HG02938 (cell line): ENCODE data around the gene TPRKB.
"Not testable (repeated sequence)": the region's sequence is repeated elsewhere in the genome, so short reads cannot be mapped to it uniquely, and the experiment has no call there.

Experiments used
- ATAC-seq: cut with Tn5 transposase; IDR thresholded peaks from one replicate; pipeline ENCODE4 v1.9.1; 2021; ENCODE audit warnings: mild to moderate bottlenecking, moderate library complexity; ENCODE audit not compliant: unreplicated experiment

The TPRKB gene

DNA sequence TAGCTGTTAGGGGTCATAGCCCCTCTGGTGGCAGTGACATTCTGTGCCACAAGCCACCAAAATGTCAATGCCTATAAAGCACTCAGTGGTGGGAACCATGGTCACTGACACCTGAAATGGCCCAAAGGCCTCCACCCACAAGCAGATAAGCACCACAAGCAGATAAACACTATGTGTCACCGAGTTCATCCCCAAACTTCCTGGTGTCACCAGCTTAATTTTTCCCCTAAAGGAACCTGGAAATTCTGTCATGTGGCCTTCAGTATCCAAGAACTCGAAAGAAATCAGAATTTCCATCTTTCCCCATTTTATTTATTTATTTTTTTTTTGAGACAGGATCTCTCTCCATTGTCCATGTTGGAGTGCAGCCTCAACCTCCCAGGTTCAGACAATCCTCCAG is 3.6 kb upstream of the TPRKB start:
- ATAC-seq, result no peak

DNA sequence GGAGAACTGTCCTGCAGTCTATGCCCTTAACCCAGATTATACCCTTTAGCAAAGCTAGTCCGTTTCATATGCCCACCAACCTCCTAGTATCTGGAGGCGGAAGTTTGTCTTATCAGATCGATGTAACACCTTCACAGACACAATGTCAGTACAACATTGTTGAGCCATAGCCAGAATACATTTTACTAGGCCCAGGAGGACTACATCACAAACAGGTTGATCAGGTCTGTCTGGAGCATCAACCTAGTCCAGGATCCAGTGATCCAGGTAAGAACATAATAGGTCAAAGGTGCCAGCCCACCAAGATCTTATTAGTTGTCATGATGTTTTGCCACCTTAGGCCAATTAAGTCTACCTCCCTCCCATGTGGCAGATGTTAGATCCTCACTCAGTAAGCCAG is 2.0 kb upstream of the TPRKB start:
- no peak for ATAC-seq

DNA sequence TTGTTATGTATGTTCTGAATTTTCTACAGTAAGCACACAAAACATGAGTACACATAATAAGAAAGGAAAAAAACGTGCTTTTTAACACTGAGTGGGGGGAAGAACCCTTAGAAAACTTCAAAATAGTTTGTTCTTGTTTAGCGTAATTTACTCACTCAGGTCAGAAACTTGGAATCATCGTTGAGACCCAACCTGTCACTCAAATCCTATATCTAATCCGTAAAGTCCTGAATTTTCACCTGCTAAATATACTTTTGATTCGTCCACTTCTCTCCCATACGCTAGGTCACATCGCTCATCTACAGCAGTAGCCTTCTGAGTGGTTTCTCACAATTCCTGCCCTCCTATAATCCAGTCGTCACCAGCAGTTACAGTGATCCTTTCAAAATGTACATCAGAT is 767 bp downstream of the TPRKB start:
- ATAC-seq, result no peak

DNA sequence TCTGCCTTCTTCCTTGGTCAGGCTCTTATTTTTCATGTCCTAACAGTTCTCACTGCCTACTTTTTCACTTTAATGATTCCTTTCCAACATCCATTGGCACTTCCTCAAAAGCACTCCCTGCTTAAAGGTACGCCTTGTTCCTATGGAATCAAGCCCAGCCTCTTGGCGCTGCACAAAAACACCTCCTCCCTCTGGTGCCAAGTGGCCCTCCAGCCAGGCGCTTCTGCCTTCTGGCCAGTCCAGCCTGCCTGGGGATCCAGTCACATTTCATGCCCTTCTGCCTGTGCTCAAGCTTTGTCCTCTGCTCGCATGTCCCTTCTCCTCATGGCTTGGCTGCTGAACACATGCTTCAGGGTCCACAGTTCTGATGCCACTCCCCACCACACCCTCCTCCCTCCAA is 6.3 kb downstream of the TPRKB start:
- ATAC-seq, result no peak

- ATAC-seq, result no peak
Measured at GRCh38 chr2:73728711-73729110, 8.4 kb downstream of the TPRKB start.

DNA sequence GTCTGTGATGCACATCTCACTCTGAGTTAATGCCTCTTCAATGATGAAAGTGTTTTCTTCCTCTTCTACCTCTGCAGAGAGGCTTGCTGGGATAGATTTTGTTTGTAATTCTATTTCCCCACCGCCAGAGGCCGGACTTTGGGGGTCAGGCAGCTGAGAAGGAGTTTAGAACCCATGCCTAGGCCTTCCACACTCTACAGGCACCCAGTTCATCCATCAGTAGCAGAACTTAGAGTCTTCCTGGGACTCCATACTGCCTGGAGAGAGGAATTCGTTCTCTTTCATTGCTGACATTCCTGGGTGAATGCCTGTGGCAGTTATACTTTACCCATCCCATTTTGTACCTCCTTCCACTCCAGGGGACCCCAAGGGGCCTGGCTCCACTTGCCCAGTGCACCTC is 9.1 kb downstream of the TPRKB start:
- ATAC-seq, result no peak

DNA sequence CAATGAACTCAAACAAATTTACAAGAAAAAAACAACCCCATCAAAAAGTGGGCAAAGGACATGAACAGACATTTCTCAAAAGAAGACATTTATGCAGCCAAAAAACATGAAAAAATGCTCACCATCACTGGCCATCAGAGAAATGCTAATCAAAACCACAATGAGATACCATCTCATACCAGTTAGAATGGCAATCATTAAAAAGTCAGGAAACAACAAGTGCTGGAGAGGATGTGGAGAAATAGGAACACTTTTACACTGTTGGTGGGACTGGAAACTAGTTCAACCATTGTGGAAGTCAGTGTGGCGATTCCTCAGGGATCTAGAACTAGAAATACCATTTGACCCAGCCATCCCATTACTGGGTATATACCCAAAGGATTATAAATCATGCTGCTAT is 10.5 kb downstream of the TPRKB start:
- not testable (repeated sequence) for ATAC-seq

- ATAC-seq, result no peak
Measured at GRCh38 chr2:73718851-73719621, 18.1 kb downstream of the TPRKB start.

DNA sequence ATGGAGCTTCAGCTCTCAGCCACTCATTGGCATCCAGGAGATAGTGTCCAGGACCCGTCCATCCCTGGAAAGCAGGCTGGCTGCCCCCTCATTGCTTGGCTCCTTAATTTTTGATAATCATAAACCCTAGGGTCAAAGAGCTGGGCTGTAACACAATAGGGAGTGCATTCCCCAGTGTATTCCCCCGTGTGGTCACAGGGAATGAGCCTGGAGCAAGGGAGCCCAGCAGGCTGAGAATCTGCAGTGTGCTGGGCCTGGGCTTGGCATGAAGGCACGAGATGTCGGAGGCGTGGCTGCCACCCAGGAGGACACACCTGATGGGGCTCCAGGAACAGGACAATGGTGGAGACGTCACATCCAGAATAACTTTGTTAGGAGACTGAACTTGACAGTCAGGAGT is 18.7 kb downstream of the TPRKB start:
- ATAC-seq, result no peak

- ATAC-seq, result not testable (repeated sequence)
Measured at GRCh38 chr2:73717695-73718094, 19.4 kb downstream of the TPRKB start.

DNA sequence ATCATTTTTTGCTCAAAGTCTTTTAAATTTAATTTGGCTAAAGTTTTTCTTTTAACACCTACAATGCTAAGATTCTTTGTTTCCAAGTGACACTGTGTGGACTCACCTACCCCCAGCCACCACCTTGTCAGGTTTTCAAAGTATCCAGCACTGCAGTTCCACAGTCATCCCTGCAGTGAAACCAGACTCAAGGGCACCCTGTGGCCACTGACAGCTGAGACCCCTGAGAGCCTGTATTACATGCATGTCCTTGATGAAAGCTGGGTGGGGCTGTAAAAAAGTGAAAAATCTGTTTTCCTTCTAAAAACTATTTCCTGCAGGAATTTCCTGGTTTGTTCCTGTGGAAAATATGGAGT is 19.9 kb downstream of the TPRKB start:
- ATAC-seq, result no peak

DNA sequence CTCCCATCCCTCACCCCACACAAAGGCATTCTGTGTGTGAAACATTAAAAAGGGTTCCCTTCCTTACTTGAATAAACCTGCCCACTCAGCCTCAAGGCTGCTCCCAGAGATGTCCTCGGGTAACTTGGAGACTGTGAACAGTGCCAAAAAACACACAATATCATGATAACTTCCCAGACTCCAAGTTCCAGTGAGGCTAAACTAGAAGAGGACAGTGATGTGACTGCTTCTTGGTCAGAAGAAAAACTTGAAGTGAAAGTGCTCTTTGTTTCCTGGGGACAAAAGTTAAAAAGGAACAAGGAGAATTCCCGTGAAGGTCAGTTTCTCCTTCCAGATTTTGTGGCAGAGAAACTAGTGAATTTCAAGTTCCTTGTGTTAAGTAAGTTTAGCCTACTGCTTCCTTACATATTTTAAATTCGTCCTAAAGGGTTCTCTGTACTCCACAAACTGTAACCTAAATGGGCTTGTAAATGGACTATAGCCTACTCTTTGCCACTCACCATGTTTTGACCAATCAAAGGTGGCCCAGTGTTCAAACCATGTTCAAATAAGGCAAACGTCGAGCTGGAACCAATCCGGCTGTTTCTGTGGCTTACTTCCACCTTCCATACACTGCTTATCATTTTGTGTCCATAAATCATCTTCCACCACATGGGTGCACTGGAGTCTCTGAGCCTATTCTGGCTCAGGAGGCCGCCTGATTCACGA is 20.4 kb downstream of the TPRKB start:
- no peak for ATAC-seq

GRCh38 chr2:73714091-73714490 is 23.1 kb downstream of the TPRKB start:
- ATAC-seq, result no peak

DNA sequence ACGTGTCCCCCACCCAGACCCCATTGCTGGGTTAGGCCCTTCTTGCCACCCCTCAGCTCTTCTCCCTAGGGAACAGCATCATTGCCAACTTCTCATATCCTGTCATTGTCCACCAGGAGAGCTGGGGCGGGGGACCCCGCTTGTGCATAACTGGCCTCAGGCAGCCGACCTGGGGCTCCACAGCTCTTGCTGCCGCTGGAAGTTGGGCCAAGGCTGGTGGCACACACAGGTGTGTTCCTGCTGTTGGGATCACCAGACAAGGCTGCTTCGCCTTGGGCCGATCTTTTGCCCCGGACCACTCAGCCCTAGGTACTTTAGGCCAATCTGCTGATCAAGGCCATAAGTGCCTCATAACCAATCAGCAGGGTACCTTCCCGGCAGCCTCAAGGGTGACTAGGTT is 28.6 kb downstream of the TPRKB start:
- ATAC-seq, result no peak

DNA sequence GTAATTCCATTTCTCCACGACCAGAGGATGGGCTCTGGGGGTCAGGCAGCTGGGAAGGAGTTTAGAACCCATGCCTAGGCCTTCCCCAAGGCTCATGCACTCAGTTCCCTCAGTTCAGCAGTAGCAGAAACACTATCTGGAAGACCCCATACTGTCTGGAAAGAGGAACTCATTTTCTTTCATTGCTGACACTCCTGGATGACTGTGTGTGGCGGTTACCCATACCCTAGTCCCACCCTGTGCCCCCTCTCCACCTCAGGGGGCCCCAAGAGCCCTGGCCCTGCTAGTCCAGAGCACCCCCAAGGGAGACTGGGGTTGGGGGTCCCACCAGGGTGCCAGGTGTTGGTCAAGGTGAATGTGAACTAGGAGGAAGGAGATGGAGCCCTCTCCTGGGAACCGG is 29.5 kb downstream of the TPRKB start:
- ATAC-seq, result no peak

GRCh38 chr2:73707058-73707457 is 30.1 kb downstream of the TPRKB start:
- ATAC-seq, result no peak

GRCh38 chr2:73705091-73705490 is 32.1 kb downstream of the TPRKB start:
- no peak for ATAC-seq

DNA sequence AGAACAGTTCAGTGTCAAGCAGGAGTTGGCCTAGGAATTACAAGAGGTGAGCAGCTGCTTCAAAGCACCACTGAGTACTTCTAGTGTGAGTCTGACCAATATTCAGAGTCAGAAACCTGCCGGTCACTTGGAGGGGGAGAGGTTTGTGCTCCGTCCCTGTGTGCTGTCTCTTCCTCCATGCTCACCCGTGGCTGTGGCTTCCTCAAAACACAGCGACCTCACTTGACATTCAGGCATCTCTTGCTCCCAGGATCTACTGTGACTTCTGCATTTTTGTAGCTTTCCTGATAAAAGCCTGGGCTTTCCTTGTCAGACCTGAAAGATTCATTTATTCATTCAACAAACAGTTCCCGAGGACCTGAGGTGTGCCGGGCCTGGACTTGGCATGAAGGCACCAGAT is 32.9 kb downstream of the TPRKB start:
- no peak for ATAC-seq

DNA sequence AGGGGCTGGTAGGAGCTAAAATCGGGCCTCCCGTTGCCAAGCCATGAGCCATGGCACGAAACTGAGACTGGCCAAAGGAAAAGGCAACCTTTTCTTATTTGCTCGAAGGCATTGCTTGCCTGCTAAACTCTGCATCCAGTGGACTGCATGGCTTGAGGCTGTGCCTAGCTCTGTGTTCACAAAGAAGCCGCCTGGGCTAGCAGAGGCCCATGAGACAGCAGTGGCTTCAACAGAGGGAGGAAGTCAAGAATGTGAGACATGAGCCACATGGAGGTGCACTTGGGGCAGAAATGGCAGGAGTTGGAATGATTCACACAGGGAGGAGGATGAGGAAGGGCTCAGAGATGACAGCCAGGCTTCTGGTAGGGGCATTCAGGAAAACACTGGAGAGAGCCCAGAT is 33.5 kb downstream of the TPRKB start:
- ATAC-seq, result no peak

- not testable (repeated sequence) for ATAC-seq
Measured at GRCh38 chr2:73702852-73703493, 34.2 kb downstream of the TPRKB start.

GRCh38 chr2:73701968-73702665 is 35.0 kb downstream of the TPRKB start:
- no peak for ATAC-seq

DNA sequence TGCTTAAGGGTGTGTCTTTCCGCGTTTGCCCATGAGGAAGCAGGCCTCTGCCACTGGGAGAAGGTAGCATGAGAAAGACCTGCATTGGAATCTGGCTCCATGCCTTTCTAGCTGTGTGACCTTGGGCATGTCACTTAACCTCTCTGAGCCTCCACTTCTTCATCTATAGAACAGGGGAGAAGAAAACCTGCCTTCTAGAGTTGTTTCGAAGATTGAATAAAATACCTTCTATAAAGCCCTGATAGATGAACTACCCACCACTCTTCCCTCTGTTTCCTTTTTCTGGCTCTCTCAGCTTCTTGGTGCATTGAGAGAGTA is 35.7 kb downstream of the TPRKB start:
- ATAC-seq, result not testable (repeated sequence)
